ENCODE data around the gene PADI3.

DNA sequence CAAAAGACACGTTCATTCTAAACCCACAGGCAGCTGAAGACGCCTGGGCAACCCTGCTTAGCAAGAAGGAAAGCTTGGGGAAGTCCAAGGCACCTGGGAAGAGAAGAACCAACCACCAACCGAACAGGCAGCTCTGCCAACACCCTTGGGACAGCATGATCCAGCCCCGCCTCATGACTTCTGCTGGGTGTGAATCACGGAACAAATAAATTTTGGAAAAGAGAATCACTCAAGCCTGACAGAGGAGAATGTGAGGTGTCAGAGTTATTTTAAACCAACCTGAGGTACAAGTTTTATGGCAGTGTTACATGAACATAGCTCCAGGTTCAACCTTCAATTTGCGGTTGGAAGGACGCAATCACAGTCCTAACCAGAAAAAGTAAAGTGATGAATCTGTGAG is 49.1 kb downstream of the PADI3 start:
- TF ChIP-seq, protein P1, sequence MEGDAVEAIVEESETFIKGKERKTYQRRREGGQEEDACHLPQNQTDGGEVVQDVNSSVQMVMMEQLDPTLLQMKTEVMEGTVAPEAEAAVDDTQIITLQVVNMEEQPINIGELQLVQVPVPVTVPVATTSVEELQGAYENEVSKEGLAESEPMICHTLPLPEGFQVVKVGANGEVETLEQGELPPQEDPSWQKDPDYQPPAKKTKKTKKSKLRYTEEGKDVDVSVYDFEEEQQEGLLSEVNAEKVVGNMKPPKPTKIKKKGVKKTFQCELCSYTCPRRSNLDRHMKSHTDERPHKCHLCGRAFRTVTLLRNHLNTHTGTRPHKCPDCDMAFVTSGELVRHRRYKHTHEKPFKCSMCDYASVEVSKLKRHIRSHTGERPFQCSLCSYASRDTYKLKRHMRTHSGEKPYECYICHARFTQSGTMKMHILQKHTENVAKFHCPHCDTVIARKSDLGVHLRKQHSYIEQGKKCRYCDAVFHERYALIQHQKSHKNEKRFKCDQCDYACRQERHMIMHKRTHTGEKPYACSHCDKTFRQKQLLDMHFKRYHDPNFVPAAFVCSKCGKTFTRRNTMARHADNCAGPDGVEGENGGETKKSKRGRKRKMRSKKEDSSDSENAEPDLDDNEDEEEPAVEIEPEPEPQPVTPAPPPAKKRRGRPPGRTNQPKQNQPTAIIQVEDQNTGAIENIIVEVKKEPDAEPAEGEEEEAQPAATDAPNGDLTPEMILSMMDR (IDR thresholded peaks at IDR 0.05): no peak
- TF ChIP-seq POLR2A (IDR thresholded peaks at IDR 0.05): no peak

All from heart left ventricle (tissue), 13 donors.